GM12892 (cell line): ENCODE measurements around the gene NUP210L.
"Not testable (repeated sequence)": the region's sequence is repeated elsewhere in the genome, so short reads cannot be mapped to it uniquely, and the experiment has no call there.

ENCODE experiments used
- DNase-seq: peaks from one replicate; pipeline ENCODE4 v3.0.0; 2011; ENCODE audit not compliant: insufficient read length
- FAIRE-seq: peaks from 2 replicates; lab custom pipeline; 2011; peaks lifted over from hg19 to GRCh38; lab: Jason Lieb, UNC
- POLR2A ChIP-seq: IDR thresholded peaks from 2 replicates; pipeline ENCODE4 v1.6.1; 2011; ENCODE audit warnings: low read depth, low read length, control low read depth
- POLR2AphosphoS5 ChIP-seq: IDR thresholded peaks from 2 replicates; pipeline ENCODE4 v1.6.1; 2011; ENCODE audit warnings: low read depth, low read length, control low read depth
- TAF1 ChIP-seq: IDR thresholded peaks from 2 replicates; pipeline ENCODE4 v1.6.1; 2011; ENCODE audit warnings: low read depth, mild to moderate bottlenecking, control low read depth, low read length, borderline replicate concordance

Gene NUP210L

DNA sequence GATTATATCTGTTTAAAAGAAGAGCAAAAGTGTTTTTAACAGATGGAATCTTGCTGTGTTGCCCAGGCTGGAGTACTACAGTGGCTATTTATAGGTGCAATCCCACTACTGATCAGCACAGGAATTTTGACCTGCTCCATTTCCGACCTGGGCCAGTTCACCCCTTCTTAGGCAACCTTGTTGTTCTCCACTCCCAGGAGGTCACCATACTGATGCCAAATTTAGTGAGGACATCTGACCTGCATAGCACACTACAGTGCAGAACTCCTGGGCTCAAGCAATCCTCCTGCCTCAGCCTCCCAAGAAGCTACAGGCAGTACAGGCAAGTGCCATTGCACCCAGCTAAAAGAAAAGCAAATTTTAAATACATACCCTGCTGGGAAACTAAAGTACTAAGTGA, 11.3 kb upstream of the NUP210L start:
- FAIRE-seq: no peak
- TF ChIP-seq POLR2A (no peak), POLR2AphosphoS5 (no peak), TAF1 (no peak)
- no peak for DNase-seq

DNA sequence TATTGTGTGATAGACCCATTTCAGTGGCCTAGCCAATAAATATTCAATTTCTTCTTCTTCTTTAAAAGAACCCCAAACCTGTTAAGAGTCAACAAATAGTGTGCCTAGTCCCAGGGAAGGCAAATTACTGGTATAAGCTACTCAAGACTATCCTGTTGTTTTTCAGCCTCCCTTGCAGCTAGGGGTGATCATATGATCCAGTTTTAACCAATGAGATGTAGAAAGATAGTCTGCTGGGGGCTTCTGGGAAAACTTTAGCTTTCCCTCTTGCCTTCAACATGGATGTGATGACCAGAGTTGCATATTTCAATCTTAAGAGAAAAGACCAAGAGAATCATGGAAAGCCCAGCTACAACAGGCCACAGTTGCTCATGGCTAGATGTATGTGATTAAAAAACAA, 4.7 kb upstream of the NUP210L start:
- no peak; the same call in 1 of the 2 replicates for TF ChIP-seq POLR2AphosphoS5
- TF ChIP-seq POLR2A: no peak
- no peak for TF ChIP-seq TAF1
- no peak for FAIRE-seq

DNA sequence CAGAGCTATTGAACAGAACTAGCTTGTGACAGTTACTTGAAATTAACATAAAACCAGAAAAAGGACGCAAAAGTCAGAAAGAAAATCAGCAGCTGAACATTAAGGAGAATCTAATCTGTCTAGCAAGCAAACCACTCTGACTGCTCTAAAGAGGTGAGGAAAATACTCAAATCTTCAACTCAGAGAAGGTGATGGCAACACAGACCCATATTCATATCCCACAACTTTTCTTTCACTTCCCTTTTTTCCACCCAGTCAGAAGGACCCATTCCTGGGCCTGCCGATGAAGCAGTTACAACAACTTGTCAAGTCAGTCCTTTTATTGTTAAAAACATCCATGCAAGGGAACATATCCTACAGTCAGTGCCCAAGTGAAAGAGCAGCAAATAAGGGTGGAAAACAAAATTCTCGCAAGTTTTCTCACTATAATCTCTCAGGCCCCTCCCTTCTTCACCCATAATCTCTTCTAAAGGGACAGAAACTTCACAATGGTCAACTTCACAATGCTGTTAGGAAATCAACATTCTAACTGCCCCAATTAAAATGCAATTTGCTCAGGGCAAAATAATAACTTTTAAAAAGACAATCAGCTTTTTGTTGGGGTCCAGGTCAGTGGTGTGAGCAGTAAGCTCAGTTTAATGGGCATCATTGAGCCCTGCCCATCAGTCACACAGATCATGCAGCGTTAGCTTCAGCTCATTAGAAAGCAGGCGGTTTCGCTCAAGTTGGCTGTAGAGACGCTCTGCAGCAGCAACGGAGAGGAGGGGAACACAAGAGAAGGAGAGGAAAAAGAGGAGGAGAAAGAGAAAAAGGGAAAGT, 3.6 kb upstream of the NUP210L start:
- DNase-seq (no peak), FAIRE-seq (peak; percentile 60)
- TF ChIP-seq POLR2A (no peak), TAF1 (no peak), POLR2AphosphoS5 (no peak)

More for the DNA sequence above, 4.7 kb upstream of the NUP210L start:
- no peak for DNase-seq

DNA sequence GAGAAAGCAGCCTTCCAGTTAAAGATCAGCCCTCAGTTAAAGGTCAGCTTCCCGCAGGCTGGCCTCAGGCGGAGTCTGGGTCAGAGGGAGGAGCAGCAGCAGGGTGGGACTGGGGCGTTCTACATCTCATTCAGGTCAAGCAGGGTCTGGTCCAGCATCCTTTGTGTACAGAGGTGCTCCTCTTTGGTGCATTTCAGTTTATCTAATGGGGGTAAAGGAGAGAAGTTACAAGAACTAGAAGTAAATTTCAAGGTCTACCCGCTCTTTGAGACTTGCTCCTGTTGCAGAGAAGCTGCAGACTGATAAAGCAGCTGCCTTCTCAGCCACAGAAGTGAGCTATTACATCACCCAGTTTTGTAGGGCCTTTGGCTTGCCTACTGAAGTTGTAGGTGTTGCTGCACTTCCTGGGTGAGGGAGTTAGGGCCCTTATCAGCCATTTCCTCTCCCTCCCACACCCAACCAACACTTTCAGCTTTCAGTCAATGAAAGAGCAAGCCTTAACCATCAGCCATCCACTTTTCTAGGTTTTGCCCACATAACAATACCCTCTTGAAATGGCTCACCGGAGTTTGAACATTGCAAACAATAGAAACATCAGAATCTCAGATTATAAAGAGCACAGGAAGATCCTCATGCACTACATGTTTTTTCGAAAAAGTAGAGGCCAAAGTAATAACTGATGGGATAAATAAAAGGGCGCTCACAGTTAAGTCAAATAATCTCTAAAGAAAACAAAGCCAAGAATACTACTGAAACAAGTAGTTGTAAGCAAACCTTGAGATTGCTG, 2.8 kb upstream of the NUP210L start:
- peak; percentile 43 for DNase-seq
- no peak for TF ChIP-seq TAF1
- peak; percentile 16; the same call in 1 of the 2 replicates for TF ChIP-seq POLR2A
- TF ChIP-seq POLR2AphosphoS5: no peak
- FAIRE-seq: peak; percentile 90

DNA sequence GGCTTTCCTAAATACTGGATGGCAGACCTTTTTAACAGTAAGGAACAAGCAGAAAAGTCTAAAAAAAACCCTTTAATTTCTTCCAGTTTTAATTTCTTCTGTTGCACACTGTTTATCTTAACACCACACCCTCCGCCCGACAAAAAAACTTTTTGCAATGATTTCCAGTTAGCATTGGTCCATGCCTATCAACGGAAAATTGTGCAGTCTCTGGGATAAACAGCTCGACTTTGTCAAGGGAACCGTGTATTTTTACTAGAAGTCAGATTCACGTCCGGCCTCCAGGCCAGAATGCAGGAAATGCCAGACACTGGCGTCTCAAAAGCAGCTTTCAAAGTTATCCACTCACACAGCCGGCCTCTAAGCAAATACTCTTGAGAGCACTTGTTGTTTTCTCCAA, 378 bp upstream of the NUP210L start:
- FAIRE-seq (no peak), DNase-seq (no peak)

DNA sequence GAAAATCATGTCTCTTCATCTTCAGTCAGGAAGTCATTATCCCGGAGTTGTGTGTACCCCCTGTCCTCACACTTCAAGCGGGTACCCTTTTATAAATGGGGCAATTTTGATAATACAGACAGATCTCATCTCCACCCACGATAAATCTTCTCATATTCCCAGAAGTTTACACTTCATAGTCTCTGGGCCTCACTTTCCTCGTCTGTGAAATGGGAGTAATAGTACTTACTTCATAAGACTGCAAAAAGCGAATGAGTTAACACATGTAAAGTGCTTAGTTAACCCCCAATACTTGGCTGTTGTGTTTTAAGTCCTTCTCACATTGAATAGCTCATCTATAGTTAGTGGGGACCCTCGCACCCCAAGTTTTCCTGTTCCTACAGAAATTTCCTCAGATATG, 820 bp downstream of the NUP210L start:
- no peak for TF ChIP-seq TAF1
- no peak for TF ChIP-seq POLR2A
- no peak for TF ChIP-seq POLR2AphosphoS5
- DNase-seq: no peak
- FAIRE-seq: no peak

More for the DNA sequence above, 378 bp upstream of the NUP210L start:
- TF ChIP-seq TAF1 (no peak), POLR2A (no peak; the same call in 1 of the 2 replicates), POLR2AphosphoS5 (no peak)

DNA sequence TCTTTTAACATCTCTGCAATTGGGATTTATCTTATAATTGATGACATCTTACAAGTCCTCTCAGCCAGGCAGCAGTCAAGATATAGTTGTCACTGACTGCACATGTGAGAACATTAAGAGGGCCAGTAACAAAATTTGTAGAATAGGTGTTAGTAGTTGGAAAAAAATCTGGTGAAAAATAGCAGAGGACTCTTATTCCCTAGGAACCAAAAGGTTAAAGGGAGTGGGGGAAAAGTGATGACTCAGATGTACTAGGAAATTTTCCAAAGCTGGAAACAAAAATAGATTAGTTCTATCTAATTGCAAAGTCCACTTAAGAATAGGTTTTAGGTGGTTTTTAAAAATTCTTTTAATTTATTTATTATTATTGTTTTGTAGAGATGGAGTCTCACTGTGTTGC, 3.6 kb downstream of the NUP210L start:
- DNase-seq (no peak), FAIRE-seq (no peak)
- TF ChIP-seq TAF1 (no peak), POLR2A (no peak), POLR2AphosphoS5 (no peak)

DNA sequence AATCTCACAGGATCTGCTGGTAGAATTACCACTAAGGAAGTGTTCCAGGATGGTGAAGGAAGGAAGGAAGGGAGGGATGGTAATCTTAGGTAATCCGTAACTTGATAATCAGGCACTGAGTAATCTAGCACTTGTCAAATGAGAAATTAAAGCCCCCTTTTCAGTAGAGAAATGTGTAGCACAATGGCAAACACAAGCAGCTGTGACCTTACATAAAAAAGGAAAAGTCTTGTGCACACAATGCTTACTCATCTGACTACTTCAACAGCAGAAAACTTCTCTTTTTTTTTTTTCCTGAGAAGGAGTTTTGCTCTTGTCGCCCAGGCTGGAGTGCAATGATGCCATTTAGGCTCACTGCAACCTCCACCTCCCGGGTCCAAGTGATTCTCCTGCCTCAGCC, 6.1 kb downstream of the NUP210L start:
- TF ChIP-seq POLR2A: no peak
- TF ChIP-seq TAF1: no peak
- TF ChIP-seq POLR2AphosphoS5: no peak
- DNase-seq: no peak
- no peak for FAIRE-seq

DNA sequence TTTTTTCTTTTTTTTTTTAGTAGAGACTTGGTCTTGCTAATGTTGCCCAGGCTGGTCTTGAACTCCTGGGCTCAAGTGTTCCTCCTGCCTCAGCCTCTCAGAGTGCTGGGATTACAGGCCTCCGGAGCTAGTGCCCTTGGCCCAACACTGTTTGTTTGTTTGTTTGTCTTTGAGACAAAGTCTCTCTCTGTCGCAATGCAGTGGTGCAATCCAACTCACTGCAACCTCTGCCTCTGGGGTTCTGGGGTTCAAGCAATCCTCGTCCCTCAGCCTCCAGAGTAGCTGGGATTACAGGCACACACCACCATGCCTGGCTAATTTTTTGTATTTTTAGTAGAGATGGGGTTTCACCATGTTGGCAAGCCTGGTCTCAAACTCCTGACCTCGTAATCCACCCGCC, 7.4 kb downstream of the NUP210L start:
- DNase-seq: not testable (repeated sequence)

DNA sequence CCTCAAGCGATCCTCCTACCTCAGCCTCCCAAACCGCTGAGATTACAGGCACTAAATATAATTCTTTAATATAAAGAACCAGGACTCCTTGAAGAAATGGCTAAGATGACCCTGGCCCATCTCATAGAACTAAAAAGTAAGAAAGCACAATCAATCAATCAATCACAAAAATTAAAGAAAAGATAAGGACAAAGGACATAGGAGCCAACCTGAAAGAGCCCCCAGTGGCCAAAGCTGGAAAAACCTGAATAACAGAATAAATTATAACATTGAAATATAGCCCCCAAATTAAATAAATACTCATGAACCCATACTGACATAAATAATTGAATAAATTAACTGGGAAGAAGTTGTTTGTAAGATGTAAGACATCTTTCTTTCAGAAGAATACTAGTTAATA, 8.9 kb downstream of the NUP210L start:
- FAIRE-seq (no peak), DNase-seq (no peak)

More for the DNA sequence above, 7.4 kb downstream of the NUP210L start:
- FAIRE-seq: not testable (repeated sequence)

DNA sequence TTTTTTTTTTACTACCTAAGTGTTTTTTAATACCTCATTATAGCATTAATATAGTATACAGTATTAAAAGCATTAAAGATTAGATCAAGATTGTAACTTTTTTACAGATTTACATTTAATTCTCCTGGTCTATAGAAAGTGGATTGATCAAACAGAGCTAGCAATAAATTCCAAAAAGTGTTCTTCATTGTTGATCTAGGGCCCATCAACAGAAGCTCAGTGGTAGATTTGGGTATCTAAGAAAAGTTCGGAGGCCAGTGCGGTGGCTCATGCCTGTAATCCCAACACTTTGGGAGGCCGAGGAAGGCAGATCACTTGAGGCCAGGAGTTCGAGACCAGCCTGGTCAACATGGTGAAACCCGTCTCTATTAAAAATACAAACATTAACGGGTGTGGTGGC, 12.5 kb downstream of the NUP210L start:
- TF ChIP-seq TAF1 (no peak), POLR2AphosphoS5 (no peak), POLR2A (no peak)
- FAIRE-seq (no peak), DNase-seq (no peak)

More for the DNA sequence above, 8.9 kb downstream of the NUP210L start:
- TF ChIP-seq TAF1: no peak
- TF ChIP-seq POLR2AphosphoS5: no peak
- no peak for TF ChIP-seq POLR2A
